Activated naive CD4-positive, alpha-beta T cell (primary cell): ENCODE data around the gene GRM4.
A peak's percentile ranks its signal among the peaks of the same experiment; 100 is the strongest.
"Not testable (repeated sequence)": the region's sequence is repeated elsewhere in the genome, so short reads cannot be mapped to it uniquely, and the experiment has no call there.

Source experiments
- DNase-seq, 4 experiments: peaks; one replicate each; lab custom pipeline; 2025; lab: John Stamatoyannopoulos, UW

Gene GRM4

DNA sequence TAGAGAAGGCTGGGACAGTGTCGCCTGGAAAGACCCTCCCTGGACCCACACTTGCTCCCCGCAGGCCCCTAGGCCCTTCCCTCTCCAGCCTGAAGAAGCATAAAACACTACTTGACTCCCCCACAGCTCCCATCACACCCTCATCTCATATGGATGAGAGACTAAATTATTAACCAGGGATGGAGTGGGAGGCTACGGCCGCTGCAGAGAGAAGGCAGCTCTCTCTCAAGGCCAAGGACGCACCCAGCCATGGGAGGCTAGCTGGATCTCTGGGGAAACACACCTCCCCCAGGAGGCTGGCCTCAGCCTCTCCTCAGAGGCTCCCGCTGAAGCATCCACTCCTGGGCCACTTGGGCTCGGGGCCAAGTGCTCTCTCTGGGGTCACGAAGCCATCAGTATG, 102.5 kb downstream of the GRM4 start:
- no peak for DNase-seq

DNA sequence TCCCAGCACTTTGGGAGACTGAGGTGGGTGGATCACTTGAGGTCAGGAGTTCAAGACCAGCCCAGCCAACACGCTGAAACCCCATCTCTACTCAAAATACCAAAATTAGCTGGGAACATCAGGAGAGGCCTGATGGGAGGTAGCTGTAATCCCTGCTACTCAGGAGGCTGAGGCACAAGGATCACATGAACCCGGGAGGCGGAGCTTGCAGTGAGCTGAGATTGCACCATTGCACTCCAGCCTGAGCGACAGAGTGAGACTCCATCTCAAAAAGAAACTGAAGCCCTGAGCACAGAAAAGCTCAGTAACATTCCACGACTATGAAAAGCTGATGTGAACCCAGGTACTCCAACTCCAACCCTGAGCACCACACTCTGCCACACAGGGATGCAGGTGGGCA, 103.9 kb downstream of the GRM4 start:
- not testable (repeated sequence) for DNase-seq

DNA sequence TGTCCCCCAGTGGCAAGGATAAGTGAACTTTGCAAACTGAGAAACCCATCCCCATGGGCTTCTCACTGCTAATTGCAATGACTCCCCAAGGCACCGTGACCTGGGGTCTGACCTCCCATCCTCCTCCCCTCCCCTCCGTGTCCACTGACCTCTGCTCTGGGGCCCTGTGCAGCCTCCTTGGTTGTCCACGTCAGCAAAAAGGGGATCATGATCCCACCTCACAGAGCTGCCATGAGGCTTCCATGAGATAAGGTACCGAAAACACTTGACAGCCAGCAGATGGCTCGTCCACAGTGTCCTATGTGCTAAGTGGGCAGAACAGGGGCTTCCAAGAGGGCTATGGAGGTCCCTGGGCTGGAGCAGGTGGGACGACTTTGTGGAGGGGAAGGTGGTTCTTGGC, 104.5 kb downstream of the GRM4 start:
- DNase-seq: no peak

DNA sequence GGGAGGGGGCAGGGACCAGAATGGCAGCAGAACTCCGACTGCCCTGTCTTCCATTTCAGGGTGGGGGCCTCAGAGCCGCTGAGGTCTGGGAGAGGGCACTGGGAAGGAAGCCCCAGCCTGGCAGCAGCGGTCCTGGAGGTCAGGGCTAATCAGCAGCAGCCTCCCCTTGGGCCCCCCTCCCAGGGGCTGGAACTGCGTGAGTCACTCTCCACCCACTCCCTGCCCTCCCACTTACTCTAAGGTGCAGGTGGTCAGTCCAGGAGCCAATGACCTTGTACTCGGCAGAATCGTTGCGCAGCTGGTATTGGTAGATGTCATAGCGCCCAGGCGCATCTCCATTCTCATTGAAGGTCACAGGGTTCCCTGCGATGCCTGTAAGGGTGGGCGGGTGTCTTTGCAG, 105.9 kb downstream of the GRM4 start:
- no peak for DNase-seq

DNA sequence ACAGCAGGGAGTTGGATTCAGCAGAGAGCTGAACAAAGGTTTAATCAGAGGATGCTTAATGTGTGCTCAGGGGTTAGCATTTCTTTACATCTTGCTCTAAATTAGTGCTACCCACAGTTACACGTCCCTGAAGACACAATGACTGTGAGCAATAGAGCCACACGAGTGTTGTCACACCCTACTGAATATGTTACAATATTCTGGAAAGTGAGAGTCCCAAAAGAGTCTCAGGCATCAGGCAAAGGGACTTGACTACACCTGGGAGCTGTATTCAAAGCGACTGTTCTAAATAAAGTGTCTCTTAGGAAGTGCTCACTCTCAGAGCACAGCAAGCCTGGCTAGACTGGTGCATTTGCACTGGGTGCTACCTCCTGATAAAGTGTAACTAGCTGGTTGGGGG, 108.7 kb downstream of the GRM4 start:
- no peak for DNase-seq

DNA sequence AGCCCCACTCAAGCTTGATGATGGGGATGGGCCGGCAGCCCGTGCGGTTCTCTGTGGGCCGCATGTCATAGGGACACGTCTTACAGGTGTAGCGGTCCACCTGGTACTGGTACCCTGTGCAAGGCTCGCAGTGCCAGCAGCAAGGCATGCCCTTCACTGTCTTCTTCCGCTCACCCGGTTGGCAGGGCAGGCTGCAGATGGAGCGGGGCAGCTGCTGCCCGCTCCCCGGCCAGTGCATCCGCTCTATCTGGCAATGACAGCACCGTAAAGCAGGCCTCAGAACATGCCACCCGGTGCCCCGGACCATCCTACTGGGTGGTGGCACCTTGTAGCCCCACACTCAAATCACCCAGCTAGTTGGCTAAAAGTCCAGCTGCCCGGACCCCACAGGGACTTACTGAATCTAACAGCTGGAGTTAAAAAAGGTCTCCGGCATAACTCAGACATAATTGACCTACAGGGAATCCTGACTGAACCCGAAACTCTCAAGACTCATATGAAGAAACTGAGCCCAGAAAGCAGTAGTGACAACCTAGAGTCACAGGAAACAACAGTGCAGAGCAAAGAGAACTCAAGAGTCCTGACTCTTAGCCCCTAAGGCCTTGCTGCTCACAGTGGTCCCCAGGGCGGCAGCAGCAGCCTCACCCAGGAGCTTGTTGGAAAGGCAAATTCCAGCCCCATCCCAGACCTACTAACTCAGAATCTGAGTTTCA, 109.4 kb downstream of the GRM4 start:
- no peak for DNase-seq

DNA sequence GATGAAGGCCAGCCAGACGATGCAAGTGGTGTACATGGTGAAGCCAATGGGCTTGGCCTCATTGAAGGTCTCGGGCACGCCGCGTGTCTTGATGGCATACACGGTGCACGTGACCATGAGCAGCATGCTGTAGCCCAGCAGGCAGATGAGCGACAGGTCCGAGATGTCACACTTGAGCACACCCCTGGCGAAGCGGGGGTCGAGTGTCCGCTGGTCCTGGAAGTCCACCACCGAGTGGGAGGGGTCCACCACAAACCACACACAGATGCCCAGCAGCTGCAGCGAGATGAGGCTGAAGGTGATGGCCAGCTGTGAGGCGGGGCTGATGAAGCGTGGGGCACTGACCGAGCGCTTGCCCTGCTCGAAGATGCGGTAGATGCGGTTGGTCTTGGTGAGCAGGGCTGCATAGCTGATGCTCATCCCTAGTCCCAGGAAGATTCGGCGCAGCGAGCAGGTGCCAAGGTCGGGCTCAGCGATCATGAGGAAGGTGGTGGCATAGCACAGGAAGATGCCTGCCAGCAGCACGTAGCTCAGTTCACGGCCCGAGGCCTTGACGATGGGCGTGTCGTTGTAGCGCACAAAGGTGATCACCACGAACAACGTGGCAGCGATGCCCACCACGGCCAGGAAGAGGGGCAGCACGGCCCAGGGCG, 110.1 kb downstream of the GRM4 start:
- DNase-seq: no peak

DNA sequence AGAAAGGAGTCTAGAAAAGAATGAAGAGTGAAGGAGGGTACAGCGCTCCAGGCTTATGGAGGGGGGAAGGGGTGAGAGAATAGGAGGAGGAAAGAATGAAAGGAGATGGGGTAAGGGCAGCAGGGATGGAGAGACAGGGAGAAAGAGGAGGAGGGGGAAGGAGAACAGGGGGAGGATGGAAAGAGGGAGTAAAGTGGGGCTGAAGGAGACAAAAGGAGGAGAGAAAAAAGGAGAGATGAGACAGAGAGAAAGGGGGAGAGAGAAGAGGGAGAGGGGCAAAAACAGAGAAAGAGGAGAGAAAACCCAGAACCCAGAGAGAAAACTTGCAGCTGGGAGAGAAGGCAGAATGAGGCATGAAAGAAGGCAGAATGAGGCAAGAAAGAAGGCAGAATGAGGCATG, 110.7 kb downstream of the GRM4 start:
- DNase-seq: no peak

GRCh38 chr6:34032856-34033255, 113.0 kb downstream of the GRM4 start:
- no peak for DNase-seq

GRCh38 chr6:34031625-34032383, 114.1 kb downstream of the GRM4 start:
- no peak for DNase-seq

DNA sequence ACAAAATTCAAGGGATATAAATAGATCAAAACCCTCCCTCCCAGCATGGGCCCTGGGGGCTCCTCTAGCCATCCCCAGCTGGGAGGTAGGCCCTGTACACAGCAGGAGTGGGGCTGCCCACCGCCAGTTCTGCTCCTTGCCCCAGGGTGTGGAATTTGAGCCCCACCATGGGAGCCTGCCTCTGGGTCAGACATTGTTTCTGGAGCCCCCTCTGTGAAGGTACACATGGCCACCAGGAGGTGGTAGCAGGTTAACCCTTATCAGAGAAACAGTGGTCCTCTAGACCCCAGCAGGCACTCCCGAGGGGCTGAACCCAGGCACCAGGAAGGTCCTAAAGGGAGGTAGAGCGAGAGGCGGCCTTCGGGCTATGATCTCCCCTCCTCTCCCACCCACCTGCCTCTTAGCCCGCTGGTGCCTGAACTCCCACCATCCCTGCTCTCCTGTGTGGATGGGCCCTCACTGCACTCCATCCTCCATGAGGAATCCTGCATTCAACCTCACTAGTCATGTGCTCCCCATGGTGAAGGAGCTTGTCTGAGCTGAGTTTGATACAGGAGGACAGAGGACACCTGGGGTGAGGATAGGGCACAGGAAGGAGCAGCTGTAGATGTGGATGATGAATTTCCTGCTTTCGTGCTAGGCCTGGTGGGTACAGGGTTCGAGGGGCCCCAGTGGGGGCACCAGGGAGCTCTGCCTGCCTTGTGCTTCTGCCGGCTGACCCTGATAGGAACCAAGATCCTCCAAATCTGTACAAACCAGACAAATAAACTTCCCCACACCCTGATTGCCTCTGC, 114.9 kb downstream of the GRM4 start:
- DNase-seq: no peak

- DNase-seq: no peak
These were observed 116.2 kb downstream of the GRM4 start for GRCh38 chr6:34029489-34030280.

DNA sequence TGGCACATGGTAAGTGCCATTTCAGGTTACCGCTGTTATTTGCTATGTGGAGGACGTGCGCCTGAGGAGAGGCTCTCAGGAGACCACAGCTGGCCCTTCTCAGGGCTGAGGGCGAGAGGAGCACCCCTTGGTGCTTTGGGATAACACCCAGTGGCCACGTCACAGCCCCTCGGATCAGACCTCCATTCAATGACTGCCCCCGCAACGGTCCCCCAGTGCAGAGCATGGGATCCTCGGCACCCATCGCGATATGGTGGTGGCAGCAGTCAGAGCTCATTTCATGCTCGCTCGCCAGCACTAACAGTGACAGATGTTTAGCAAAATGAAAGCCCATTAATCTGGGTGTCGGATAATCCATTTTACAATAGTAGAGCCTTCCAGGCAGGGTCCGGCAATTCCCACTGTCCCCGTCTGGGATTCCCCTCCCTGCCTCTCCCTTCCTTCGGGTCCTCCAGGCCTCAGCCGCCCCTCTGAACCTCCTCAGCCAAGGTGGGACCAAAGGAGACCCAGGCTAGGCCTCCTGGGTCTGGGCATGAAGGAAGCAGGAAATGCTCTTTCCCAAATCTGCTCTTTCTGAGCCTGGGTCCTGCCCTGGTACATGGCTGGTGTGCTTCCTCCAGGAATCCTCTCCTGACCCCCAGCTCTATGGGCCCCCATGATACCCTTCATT, 117.1 kb downstream of the GRM4 start:
- no peak for DNase-seq

GRCh38 chr6:34027939-34028441, 117.9 kb downstream of the GRM4 start:
- DNase-seq: no peak

DNA sequence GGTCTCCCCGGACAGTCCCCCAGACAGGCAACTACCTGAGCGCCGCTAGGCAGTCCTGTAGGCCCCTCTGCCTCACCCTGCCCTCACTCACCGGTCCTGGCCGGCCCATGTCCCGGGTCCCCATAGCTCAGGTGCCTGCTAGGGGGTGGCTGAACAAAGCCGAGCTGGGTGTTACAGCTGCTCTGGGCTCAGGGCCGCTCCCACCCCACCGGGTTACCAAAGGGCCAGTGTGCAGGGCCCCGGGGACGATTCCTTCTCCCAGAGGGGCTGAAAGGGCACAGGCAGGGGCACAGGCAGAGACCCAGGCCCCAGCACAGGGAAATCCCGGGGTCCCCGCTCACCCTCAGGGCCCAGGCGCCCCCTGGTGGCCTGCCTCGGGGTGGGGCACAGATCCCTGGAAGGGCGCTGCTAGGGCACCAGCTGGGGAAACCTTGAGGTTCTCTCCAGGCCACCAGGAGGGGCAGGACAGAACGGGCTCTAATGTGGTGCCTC, 118.4 kb downstream of the GRM4 start:
- peak; percentile 21 to 70 (median 48) for DNase-seq

GRCh38 chr6:34025861-34026260, 120.0 kb downstream of the GRM4 start:
- DNase-seq: no peak

DNA sequence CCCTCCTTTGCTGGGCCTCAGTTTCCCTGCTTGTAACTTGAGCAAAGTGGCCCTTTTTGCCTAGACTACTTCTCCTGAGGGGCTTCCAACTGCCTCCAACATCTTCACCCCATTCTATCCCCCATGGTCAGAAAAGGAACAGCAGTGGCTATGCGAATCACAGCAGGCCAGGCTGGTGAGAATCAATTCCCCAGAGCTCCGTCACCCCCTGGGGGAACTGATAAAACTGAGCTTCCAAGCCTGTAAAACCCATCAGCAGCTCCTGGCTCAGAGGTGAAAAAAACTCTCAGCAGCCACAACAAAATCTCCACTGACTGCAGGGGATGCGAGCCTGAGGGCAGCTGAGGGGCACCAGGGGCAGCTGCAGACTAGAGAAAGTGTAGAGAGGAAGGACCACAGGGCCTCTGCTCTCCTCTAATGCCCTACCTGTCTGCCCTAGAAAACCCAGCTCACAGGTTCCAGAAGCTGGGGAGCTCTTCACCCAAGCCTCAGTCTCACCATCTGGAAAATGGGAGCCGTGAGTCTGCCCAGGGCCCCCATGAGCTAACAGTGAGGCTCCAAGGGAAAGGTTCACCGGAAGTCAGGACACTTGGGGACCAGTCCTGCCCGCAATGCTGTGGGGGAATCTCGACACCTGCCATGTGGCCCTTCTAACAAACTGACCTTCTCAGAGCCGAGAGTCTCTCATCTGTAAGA, 120.6 kb downstream of the GRM4 start:
- no peak for DNase-seq

DNA sequence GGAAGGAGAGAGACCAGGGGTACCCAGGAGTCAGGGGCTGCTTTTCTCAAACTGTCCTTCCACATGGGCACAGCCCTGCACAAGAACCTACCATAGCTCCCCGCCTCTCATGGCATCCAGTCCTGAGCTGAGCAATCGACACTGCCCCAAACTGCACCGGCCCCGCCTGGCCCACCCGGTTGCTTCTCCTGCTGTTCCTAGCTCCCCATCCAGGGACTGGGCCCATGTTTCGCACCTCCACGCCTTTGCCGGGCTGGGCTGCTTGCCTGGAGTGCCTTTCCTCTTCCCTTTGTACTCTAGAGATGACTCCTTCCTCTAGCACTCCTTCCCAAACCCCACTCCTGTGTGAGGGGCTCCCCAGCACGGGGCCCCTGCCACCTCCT, 123.0 kb downstream of the GRM4 start:
- no peak for DNase-seq

DNA sequence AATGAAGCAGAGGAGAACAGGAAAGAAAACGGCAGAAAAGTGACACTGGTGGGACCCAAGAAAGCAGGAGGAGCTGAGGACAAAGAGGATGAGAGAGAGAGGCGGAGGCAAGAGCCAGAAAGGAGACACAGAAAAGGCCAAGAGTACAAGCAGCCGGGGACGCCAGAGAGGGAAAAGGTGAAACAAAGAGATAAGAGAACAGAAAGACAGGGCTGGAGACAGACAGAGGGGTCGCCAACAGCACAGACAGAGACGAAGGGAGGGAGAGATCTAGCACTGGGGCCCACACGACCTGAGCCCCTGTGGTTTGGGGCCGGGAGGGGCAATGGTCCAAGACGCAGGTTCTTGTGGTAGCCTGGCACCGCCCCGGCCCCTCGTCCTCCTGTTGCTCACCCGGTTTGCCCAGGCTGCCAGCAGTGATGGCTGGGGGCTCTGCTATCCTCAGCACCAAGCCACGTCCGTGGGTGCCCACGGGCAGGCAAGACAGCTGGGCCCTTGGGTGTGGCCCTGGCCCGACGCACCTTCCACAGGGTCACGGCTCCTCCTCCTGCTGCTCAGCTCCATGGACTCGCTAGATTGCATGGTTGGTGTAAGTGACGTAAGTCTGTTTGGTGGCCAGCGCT, 123.5 kb downstream of the GRM4 start:
- DNase-seq: no peak
